HL-60 (cell line): ENCODE measurements around the gene SP3.

ENCODE experiments used
- POLR2AphosphoS5 ChIP-seq: IDR thresholded peaks from 2 replicates; pipeline ENCODE4 v1.6.1; 2012; ENCODE audit warnings: low read depth
- TF ChIP-seq, protein P1 (sequence below): IDR thresholded peaks from one replicate; pipeline ENCODE4 v1.5.1; 2011; ENCODE audit warnings: low read length, control low read depth, inconsistent platforms; ENCODE audit not compliant: insufficient read depth
- TF ChIP-seq, protein P2 (sequence below): IDR thresholded peaks from 2 replicates; pipeline ENCODE4 v1.6.1; 2012; ENCODE audit warnings: low read depth; ENCODE audit not compliant: insufficient replicate concordance

DNA sequence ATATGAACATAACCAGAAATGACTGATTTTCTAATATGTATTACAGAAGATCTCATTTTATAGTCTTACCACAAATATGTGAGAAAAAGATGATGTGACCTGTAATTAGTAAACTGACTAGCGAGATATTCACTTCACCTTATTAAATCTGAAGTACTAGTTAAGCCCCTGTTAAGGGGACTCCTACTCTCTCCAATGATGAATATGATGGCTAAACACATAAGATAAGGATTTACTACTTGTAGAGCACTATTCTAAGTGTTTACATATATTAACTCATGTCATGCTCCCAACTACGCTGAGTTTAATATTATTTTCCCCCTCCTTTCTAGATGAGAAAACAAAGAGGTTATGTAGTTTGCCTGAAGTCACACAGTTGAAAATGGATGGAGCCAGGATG lies 40.9 kb downstream of the SP3 start:
- TF ChIP-seq, protein P1, sequence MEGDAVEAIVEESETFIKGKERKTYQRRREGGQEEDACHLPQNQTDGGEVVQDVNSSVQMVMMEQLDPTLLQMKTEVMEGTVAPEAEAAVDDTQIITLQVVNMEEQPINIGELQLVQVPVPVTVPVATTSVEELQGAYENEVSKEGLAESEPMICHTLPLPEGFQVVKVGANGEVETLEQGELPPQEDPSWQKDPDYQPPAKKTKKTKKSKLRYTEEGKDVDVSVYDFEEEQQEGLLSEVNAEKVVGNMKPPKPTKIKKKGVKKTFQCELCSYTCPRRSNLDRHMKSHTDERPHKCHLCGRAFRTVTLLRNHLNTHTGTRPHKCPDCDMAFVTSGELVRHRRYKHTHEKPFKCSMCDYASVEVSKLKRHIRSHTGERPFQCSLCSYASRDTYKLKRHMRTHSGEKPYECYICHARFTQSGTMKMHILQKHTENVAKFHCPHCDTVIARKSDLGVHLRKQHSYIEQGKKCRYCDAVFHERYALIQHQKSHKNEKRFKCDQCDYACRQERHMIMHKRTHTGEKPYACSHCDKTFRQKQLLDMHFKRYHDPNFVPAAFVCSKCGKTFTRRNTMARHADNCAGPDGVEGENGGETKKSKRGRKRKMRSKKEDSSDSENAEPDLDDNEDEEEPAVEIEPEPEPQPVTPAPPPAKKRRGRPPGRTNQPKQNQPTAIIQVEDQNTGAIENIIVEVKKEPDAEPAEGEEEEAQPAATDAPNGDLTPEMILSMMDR = no peak
- no peak for TF ChIP-seq POLR2AphosphoS5
- TF ChIP-seq, protein P2, sequence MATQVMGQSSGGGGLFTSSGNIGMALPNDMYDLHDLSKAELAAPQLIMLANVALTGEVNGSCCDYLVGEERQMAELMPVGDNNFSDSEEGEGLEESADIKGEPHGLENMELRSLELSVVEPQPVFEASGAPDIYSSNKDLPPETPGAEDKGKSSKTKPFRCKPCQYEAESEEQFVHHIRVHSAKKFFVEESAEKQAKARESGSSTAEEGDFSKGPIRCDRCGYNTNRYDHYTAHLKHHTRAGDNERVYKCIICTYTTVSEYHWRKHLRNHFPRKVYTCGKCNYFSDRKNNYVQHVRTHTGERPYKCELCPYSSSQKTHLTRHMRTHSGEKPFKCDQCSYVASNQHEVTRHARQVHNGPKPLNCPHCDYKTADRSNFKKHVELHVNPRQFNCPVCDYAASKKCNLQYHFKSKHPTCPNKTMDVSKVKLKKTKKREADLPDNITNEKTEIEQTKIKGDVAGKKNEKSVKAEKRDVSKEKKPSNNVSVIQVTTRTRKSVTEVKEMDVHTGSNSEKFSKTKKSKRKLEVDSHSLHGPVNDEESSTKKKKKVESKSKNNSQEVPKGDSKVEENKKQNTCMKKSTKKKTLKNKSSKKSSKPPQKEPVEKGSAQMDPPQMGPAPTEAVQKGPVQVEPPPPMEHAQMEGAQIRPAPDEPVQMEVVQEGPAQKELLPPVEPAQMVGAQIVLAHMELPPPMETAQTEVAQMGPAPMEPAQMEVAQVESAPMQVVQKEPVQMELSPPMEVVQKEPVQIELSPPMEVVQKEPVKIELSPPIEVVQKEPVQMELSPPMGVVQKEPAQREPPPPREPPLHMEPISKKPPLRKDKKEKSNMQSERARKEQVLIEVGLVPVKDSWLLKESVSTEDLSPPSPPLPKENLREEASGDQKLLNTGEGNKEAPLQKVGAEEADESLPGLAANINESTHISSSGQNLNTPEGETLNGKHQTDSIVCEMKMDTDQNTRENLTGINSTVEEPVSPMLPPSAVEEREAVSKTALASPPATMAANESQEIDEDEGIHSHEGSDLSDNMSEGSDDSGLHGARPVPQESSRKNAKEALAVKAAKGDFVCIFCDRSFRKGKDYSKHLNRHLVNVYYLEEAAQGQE = no peak
